ENCODE results near the gene CWC27. TPM values are rescaled to one million over a fixed set of nuclear protein-coding genes. Genes with fewer than 3 reads are reported as not detected.

Gene CWC27
- total RNA-seq, 2 donors from 2014 or later: 9.1 to 12.1 TPM

DNA sequence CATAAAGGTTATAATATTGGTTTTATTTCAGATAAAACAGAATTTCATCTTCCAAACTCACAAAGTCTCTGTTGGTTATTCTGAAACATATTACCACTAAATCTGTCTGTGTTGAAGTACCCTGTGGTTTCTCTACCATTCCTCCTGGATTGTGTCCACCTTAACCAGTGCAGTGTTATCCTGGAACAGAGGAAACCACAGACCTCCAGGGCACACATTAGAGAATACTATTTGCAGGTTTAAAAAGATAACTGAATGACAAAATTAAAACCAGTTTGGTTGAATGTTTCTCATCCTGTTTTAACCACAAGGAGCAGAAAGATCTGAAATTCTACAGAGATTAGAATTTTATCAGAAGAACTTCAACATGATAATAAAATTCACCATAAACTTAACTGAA is 251.8 kb downstream of the CWC27 start:
- no peak overlapping the region for H3K27ac ChIP-seq
- peaks cover 0 to 7% of the 10 kb centered on the region in 2 donors for H3K4me1 ChIP-seq
- no peaks in the 10 kb centered on the region for H3K9me3 ChIP-seq
- no peak overlapping the region for H3K4me3 ChIP-seq
- no peak for DNase-seq (ENCODE audit: low spot score)
- TF ChIP-seq, protein P1, sequence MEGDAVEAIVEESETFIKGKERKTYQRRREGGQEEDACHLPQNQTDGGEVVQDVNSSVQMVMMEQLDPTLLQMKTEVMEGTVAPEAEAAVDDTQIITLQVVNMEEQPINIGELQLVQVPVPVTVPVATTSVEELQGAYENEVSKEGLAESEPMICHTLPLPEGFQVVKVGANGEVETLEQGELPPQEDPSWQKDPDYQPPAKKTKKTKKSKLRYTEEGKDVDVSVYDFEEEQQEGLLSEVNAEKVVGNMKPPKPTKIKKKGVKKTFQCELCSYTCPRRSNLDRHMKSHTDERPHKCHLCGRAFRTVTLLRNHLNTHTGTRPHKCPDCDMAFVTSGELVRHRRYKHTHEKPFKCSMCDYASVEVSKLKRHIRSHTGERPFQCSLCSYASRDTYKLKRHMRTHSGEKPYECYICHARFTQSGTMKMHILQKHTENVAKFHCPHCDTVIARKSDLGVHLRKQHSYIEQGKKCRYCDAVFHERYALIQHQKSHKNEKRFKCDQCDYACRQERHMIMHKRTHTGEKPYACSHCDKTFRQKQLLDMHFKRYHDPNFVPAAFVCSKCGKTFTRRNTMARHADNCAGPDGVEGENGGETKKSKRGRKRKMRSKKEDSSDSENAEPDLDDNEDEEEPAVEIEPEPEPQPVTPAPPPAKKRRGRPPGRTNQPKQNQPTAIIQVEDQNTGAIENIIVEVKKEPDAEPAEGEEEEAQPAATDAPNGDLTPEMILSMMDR (IDR thresholded peaks at IDR 0.05): no peak
- no peaks in the 10 kb centered on the region for H3K36me3 ChIP-seq
- H3K27me3 ChIP-seq: no peaks in the 10 kb centered on the region

GRCh38 chr5:65021527-65022226 is 252.9 kb downstream of the CWC27 start:
- Histone ChIP-seq H3K4me1 (peaks cover 0 to 7% of the 10 kb centered on the region in 2 donors), H3K36me3 (no peaks in the 10 kb centered on the region), H3K27ac (no peak overlapping the region), H3K9me3 (no peaks in the 10 kb centered on the region), H3K4me3 (no peak overlapping the region), H3K27me3 (no peaks in the 10 kb centered on the region)
- TF ChIP-seq, protein P1 (IDR thresholded peaks at IDR 0.05): no peak
- no peak for DNase-seq (ENCODE audit: low spot score)

- peaks cover 0 to 4% of the 10 kb centered on the region in 2 donors for H3K4me1 ChIP-seq
- TF ChIP-seq, protein P1 (IDR thresholded peaks at IDR 0.05): no peak
Observed at GRCh38 chr5:65022932-65023331, 254.2 kb downstream of the CWC27 start.

DNA sequence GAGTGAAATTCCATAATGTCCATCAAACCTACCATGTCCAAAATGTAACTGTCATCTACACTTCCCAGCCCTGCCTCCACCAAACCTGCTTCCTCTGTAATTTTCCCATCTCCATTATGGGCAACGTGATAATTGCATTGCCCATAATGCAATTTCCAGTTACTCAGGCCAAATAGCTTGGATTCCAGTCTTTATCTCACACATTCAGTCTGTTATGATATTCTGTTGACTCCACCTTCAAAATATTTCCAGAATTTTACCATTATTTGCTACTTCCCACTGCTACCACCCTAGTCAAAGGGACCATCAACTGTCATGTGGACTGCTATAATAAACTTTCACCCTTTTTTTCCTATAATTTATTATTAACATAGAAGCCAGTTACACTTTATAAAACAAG is 256.0 kb downstream of the CWC27 start:
- Histone ChIP-seq H3K27ac (no peak overlapping the region), H3K4me3 (no peak overlapping the region), H3K4me1 (peaks cover 0 to 4% of the 10 kb centered on the region in 2 donors), H3K36me3 (no peaks in the 10 kb centered on the region), H3K9me3 (no peaks in the 10 kb centered on the region), H3K27me3 (no peaks in the 10 kb centered on the region)
- DNase-seq (ENCODE audit: low spot score): no peak
- TF ChIP-seq, protein P1 (IDR thresholded peaks at IDR 0.05): no peak

More at GRCh38 chr5:65022932-65023331, 254.2 kb downstream of the CWC27 start:
- no peak for DNase-seq (ENCODE audit: low spot score)
- H3K27me3 ChIP-seq: no peaks in the 10 kb centered on the region
- no peak overlapping the region for H3K4me3 ChIP-seq
- no peaks in the 10 kb centered on the region for H3K9me3 ChIP-seq
- no peaks in the 10 kb centered on the region for H3K36me3 ChIP-seq
- no peak overlapping the region for H3K27ac ChIP-seq

DNA sequence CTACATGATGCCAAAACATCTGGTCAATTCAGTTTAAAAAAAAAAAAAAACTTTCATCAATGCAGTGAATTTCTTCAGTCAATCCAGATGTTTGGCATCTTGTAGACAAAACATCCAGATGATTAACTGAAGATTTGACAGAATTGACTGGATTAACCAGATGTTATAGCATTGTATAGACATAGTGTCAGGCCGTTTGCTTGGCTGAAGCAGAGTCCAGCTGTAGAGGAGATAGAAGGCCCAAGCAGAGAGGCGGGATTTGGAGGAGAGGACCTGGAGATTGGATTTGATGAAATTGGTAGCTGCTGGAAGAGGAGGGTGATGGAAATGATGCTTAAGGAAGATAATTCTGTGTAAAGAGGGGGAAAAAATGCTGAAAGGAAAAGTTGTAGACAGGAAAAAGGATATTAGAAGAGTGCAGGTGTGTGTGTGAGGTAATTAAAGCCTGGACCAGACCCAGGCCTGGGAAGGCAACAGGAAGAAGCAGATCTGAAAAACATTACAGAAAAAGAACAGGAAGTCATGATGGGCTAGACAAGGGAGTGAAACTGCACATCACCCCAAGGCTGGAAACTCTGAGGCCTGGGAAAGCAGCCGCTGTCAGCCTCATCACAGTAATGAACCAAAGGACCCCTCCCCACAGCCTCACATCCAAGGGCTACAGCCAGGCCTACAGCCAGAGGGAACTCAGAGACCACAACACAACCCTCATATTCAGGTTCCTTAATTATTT is 258.3 kb downstream of the CWC27 start:
- Histone ChIP-seq H3K4me3 (no peak overlapping the region), H3K27me3 (no peaks in the 10 kb centered on the region), H3K4me1 (no peaks in the 10 kb centered on the region), H3K36me3 (no peaks in the 10 kb centered on the region), H3K27ac (no peak overlapping the region), H3K9me3 (no peaks in the 10 kb centered on the region)
- TF ChIP-seq, protein P1 (IDR thresholded peaks at IDR 0.05): no peak
- DNase-seq (ENCODE audit: low spot score): no peak

All from right atrium auricular region (tissue), 2 donors.